ENCODE data around the gene TBPL1. TPM values are rescaled to one million over a fixed set of nuclear protein-coding genes. Genes with fewer than 3 reads are reported as not detected.

TBPL1 gene
- polyA plus RNA-seq, 1 experiment, result 71.2 TPM

- H3K27me3 ChIP-seq (ENCODE audit: control insufficient read depth, insufficient read depth, low read length), result no peaks in the 10 kb centered on the region
- no peak for DNase-seq (ENCODE audit: low read depth, low spot score)
- CTCF ChIA-PET, result interaction anchor here (0.5 to 2.4 kb wide), 6 partner anchors 33 to 1118 kb away, joined by 3 to 10 read pairs (median 4); no protein-coding TSS in a partner anchor
- H3K27ac ChIP-seq (ENCODE audit: low read depth, low read length), result no peak overlapping the region
- POLR2A ChIA-PET, result no interaction called here
- no peak for TF ChIP-seq CTCF (IDR thresholded peaks at IDR 0.05; ENCODE audit: low read depth, low read length)
- H3K4me3 ChIP-seq (ENCODE audit: low read depth, low read length), result no peak overlapping the region
- H3K9me3 ChIP-seq (ENCODE audit: control insufficient read depth, insufficient read depth, low read length), result no peaks in the 10 kb centered on the region
Measured at GRCh38 chr6:133939778-133940667, 13.0 kb upstream of the TBPL1 start.

- POLR2A ChIA-PET, result no interaction called here
- H3K27me3 ChIP-seq (ENCODE audit: control insufficient read depth, insufficient read depth, low read length), result no peaks in the 10 kb centered on the region
- no peak overlapping the region for H3K27ac ChIP-seq (ENCODE audit: low read depth, low read length)
- CTCF ChIA-PET, result interaction anchor here (0.7 to 1.7 kb wide), 6 partner anchors 14 to 358 kb away, joined by 3 to 14 read pairs (median 4); no protein-coding TSS in a partner anchor
- no peak for TF ChIP-seq CTCF (IDR thresholded peaks at IDR 0.05; ENCODE audit: low read depth, low read length)
- H3K4me3 ChIP-seq (ENCODE audit: low read depth, low read length), result no peak overlapping the region
- no peaks in the 10 kb centered on the region for H3K9me3 ChIP-seq (ENCODE audit: control insufficient read depth, insufficient read depth, low read length)
- DNase-seq (ENCODE audit: low read depth, low spot score), result no peak
Measured at GRCh38 chr6:133945158-133945557, 7.9 kb upstream of the TBPL1 start.

GRCh38 chr6:133947302-133947900 is 5.6 kb upstream of the TBPL1 start:
- no peak for TF ChIP-seq CTCF (IDR thresholded peaks at IDR 0.05; ENCODE audit: low read depth, low read length)
- Histone ChIP-seq H3K27ac (ENCODE audit: low read depth, low read length) (no peak overlapping the region), H3K27me3 (ENCODE audit: control insufficient read depth, insufficient read depth, low read length) (no peaks in the 10 kb centered on the region), H3K4me3 (ENCODE audit: low read depth, low read length) (no peak overlapping the region), H3K9me3 (ENCODE audit: control insufficient read depth, insufficient read depth, low read length) (no peaks in the 10 kb centered on the region)
- ChIA-PET POLR2A (no interaction called here), CTCF (interaction anchor here (1.8 kb wide), 1 partner anchor 150 kb away, joined by 6 read pairs; no protein-coding TSS in a partner anchor)
- no peak for DNase-seq (ENCODE audit: low read depth, low spot score)

- TF ChIP-seq CTCF (IDR thresholded peaks at IDR 0.05; ENCODE audit: low read depth, low read length), result no peak
- CTCF ChIA-PET, result interaction anchor here (0.6 to 1.4 kb wide), 2 partner anchors 24 to 25 kb away, joined by 3 read pairs; no protein-coding TSS in a partner anchor
Measured at GRCh38 chr6:133948472-133948871, 4.6 kb upstream of the TBPL1 start.

More at GRCh38 chr6:133948472-133948871, 4.6 kb upstream of the TBPL1 start:
- Histone ChIP-seq H3K4me3 (ENCODE audit: low read depth, low read length) (no peak overlapping the region), H3K9me3 (ENCODE audit: control insufficient read depth, insufficient read depth, low read length) (no peaks in the 10 kb centered on the region), H3K27me3 (ENCODE audit: control insufficient read depth, insufficient read depth, low read length) (no peaks in the 10 kb centered on the region), H3K27ac (ENCODE audit: low read depth, low read length) (no peak overlapping the region)
- DNase-seq (ENCODE audit: low read depth, low spot score), result no peak
- POLR2A ChIA-PET, result no interaction called here
